Epithelial cell of proximal tubule (primary cell): ENCODE measurements around the gene MIR17HG. TPM values are rescaled to one million over a fixed set of nuclear protein-coding genes. Genes with fewer than 3 reads are reported as not detected.

ENCODE experiments used
- DNase-seq: peaks from one replicate; pipeline ENCODE4 v3.0.0-alpha.2; 2011; ENCODE audit warnings: low read depth
- H3K4me3 ChIP-seq: 2 replicates; pipeline ENCODE4 v1.5.1; 2011; ENCODE audit warnings: low read depth, mild to moderate bottlenecking, low read length
- CTCF ChIP-seq: conservative IDR thresholded peaks from 2 replicates; pipeline ENCODE4 v1.5.1; 2012; ENCODE audit warnings: low read depth, mild to moderate bottlenecking, low read length
- total RNA-seq: library from RNA; depleted of rRNA; stranded (reverse); fragments of >200 nt; gene quantifications from 2 replicates; pipeline ENCODE4 v1.2.3, GENCODE V29; 2015

MIR17HG gene
- total RNA-seq, 1 donor from 2014 or later: 5.1 TPM

DNA sequence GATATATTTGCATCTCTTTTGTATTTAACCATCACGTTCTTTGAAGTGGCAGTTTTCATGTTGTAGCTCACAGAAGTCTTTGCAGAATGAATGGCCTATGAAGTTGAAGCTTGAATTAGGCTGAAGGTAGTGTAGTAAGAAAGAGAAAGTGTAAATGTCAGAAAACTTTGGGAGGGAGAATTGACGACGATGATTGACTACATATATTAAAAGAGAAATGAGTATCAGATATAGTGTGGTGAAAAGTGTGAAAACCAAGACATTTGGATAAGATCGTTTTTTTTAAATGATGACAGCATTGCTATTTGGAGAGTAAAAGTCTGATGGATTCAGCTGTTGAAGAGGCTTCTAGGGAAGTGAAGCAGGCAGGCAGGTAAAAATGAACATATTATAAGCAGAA, 36.3 kb downstream of the MIR17HG start:
- TF ChIP-seq CTCF: no peak

GRCh38 chr13:91384896-91385295, 37.4 kb downstream of the MIR17HG start:
- no peak overlapping the region for H3K4me3 ChIP-seq
- no peak for DNase-seq
- TF ChIP-seq CTCF: no peak

More for the DNA sequence above, 36.3 kb downstream of the MIR17HG start:
- H3K4me3 ChIP-seq: no peak overlapping the region
- DNase-seq: no peak

GRCh38 chr13:91389186-91389585, 41.7 kb downstream of the MIR17HG start:
- no peak overlapping the region for H3K4me3 ChIP-seq
- no peak for DNase-seq
- TF ChIP-seq CTCF: no peak

- no peak overlapping the region for H3K4me3 ChIP-seq
- no peak for TF ChIP-seq CTCF
- DNase-seq: no peak
Measured at GRCh38 chr13:91397595-91397994, 50.1 kb downstream of the MIR17HG start.

- no peak for DNase-seq
Measured at GRCh38 chr13:91398413-91399188, 51.1 kb downstream of the MIR17HG start, which contains the start of gene GPC5. GPC5 (plus strand) TSS chr13:91398621.

DNA sequence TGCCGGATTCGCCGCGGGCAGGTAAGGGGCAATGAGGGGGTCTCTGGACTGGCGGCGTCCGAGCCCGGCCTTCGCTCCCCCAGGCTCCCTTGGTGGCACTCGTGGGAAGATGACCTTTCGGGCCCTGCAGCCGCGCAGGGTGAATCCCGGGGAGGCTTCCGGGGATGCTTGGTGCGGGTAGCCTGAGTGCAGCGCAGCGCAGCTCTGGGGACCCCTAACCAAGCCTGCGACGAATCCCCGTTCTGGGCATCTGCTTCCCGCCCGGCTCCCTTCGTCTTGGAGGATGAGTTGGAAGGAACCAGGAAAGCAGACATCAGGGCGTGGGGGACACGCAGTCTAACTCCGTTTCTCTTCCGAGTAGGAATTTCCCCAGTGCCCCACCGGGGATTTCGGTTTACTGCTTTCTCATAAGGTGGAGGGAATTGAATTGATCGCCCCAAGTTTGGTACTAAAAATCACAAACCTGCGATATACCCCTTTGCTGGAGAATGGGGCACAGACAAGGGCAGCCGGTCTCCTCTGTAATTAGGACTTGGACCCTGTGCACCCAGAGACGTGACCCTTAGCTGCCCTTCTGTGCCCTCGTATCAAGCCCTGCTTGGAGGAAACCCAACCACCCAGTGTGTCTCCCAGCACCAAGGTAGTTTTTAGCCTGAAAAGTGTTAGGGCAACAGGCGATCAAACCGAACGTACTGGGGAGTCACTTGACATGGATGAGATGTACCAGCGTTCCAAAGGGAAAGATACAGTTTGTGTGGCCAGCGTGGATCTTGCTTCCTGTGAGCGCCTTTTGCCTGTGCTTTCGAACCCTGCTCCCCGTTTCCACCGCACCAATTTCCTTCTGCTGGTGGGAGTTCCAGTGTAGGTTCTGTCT, 51.9 kb downstream of the MIR17HG start:
- H3K4me3 ChIP-seq: peak overlapping the region; percentile 52
- DNase-seq: no peak
- TF ChIP-seq CTCF: no peak

More at GRCh38 chr13:91398413-91399188, 51.1 kb downstream of the MIR17HG start, which contains the start of gene GPC5:
- H3K4me3 ChIP-seq: peak within 1 kb of the TSS; percentile 52
- TF ChIP-seq CTCF: no peak
